Left renal pelvis (tissue), 4 donors: ENCODE results near the gene RIOK3. TPM values are rescaled to one million over a fixed set of nuclear protein-coding genes. Genes with fewer than 3 reads are reported as not detected.
A peak's percentile ranks its signal among the peaks of the same experiment; 100 is the strongest.
"Not testable (repeated sequence)": the region's sequence is repeated elsewhere in the genome, so short reads cannot be mapped to it uniquely, and the experiment has no call there.

Source experiments
- DNase-seq, 4 donors: peaks; one replicate each; pipeline ENCODE4 v3.0.0-alpha.2; 2013; ENCODE audit warnings: low read depth in 4 of 4, low spot score in 3 of 4
- polyA plus RNA-seq, 4 donors: library from polyadenylated mRNA; unstranded; fragments of 120-200 nt; gene quantifications; one replicate each; pipeline ENCODE4 v1.2.1, GENCODE V29; 2013; ENCODE audit not compliant: insufficient read length in 4 of 4

RIOK3 gene
- polyA plus RNA-seq, 4 donors: 66.7 to 86.8 (median 77.9) TPM

- DNase-seq: no peak
Observed at GRCh38 chr18:23451011-23451410, 2.1 kb upstream of the RIOK3 start.

GRCh38 chr18:23451491-23451890 lies 1.6 kb upstream of the RIOK3 start:
- DNase-seq: no peak

GRCh38 chr18:23452347-23452727 lies 750 bp upstream of the RIOK3 start:
- no peak for DNase-seq

GRCh38 chr18:23453680-23454058 lies 582 bp downstream of the RIOK3 start:
- DNase-seq: peak in 1 of 4 donors; percentile 12

GRCh38 chr18:23456835-23457234 lies 3.7 kb downstream of the RIOK3 start:
- no peak for DNase-seq

- no peak for DNase-seq
Observed at GRCh38 chr18:23458830-23459529, 5.9 kb downstream of the RIOK3 start.

- DNase-seq: no peak
Observed at GRCh38 chr18:23459530-23459921, 6.4 kb downstream of the RIOK3 start.

GRCh38 chr18:23460285-23461273 lies 7.5 kb downstream of the RIOK3 start:
- DNase-seq: no peak

- no peak for DNase-seq
Observed at GRCh38 chr18:23462876-23463275, 9.8 kb downstream of the RIOK3 start.

GRCh38 chr18:23468753-23469459 lies 15.8 kb downstream of the RIOK3 start:
- DNase-seq: no peak

- no peak for DNase-seq
Observed at GRCh38 chr18:23470620-23471387, 17.7 kb downstream of the RIOK3 start.

- DNase-seq: no peak
Observed at GRCh38 chr18:23471486-23471885, 18.4 kb downstream of the RIOK3 start.

- DNase-seq: no peak
Observed at GRCh38 chr18:23479829-23480505, 26.9 kb downstream of the RIOK3 start.

GRCh38 chr18:23484561-23485182 lies 31.6 kb downstream of the RIOK3 start:
- DNase-seq: no peak

- DNase-seq: no peak
Observed at GRCh38 chr18:23485386-23485785, 32.3 kb downstream of the RIOK3 start.

- no peak for DNase-seq
Observed at GRCh38 chr18:23487738-23488570, 34.9 kb downstream of the RIOK3 start.

- DNase-seq: not testable (repeated sequence)
Observed at GRCh38 chr18:23489586-23489985, 36.5 kb downstream of the RIOK3 start.

GRCh38 chr18:23493654-23494053 lies 40.6 kb downstream of the RIOK3 start:
- no peak for DNase-seq
